Naive B cell (primary cell): Measurements from ENCODE around the gene C1QL2. TPM values are rescaled to one million over a fixed set of nuclear protein-coding genes. Genes with fewer than 3 reads are reported as not detected.

Source experiments
- ATAC-seq, 2 donors: fragments of 150-1000 bp; cut with Tn5 transposase; 2 replicates each; pipeline ENCODE4 v1.10.0; 2021; ENCODE audit warnings: low read depth in 2 of 2, mild to moderate bottlenecking in 2 of 2, moderate library complexity in 2 of 2
- DNase-seq: peaks from one replicate; pipeline ENCODE4 v3.0.0; 2022
- H3K27ac Mint-ChIP-seq, 6 donors: one replicate each; pipeline ENCODE4 v1.8.0; 2020 to 2022; ENCODE audit warnings: mild to moderate bottlenecking in 6 of 6, mixed read lengths in 6 of 6, moderate library complexity in 5 of 6, inconsistent platforms in 2 of 6
- H3K27me3 Mint-ChIP-seq, 3 donors: one replicate each; pipeline ENCODE4 v1.8.0; 2021 to 2022; ENCODE audit warnings: mixed read lengths in 3 of 3, mild to moderate bottlenecking in 1 of 3
- H3K36me3 Mint-ChIP-seq, 2 donors: one replicate each; pipeline ENCODE4 v1.8.0; 2020 to 2022; ENCODE audit warnings: mixed read lengths in 2 of 2, inconsistent platforms in 1 of 2, mild to moderate bottlenecking in 1 of 2
- H3K4me1 Mint-ChIP-seq, 3 donors: one replicate each; pipeline ENCODE4 v1.8.0; 2020 to 2022; ENCODE audit warnings: mixed read lengths in 3 of 3, inconsistent platforms in 1 of 3, mild to moderate bottlenecking in 1 of 3, moderate library complexity in 1 of 3
- H3K4me3 Mint-ChIP-seq, 8 donors: one replicate each; pipeline ENCODE4 v1.8.0; 2020 to 2022; ENCODE audit warnings: mild to moderate bottlenecking in 8 of 8, mixed read lengths in 8 of 8, moderate library complexity in 8 of 8, inconsistent platforms in 2 of 8
- H3K9me3 Mint-ChIP-seq, 7 donors: one replicate each; pipeline ENCODE4 v1.8.0; 2020 to 2022; ENCODE audit warnings: mixed read lengths in 7 of 7, mild to moderate bottlenecking in 5 of 7, inconsistent platforms in 2 of 7, moderate library complexity in 1 of 7
- polyA plus RNA-seq, 6 donors: library from polyadenylated mRNA; unstranded; fragments of 300-500 nt; fragmentation: Illumina TruSeq; gene quantifications; one replicate each; pipeline ENCODE4 v1.2.3, GENCODE V29; 2021; ENCODE audit warnings: low read depth in 6 of 6

The C1QL2 gene
- polyA plus RNA-seq, 6 donors from 2014 or later = not detected

GRCh38 chr2:119195001-119195400 lies 36.5 kb upstream of the C1QL2 start:
- Mint-ChIP-seq H3K4me3 (no peak overlapping the region), H3K9me3 (peaks cover 0 to 4% (median 0%) of the 10 kb centered on the region in 7 donors), H3K27me3 (peaks cover 28 to 66% (median 47%) of the 10 kb centered on the region in 3 donors), H3K27ac (peak overlapping the region in 1 of 6 donors; percentile 53), H3K4me1 (peaks cover 0 to 2% (median 0%) of the 10 kb centered on the region in 3 donors), H3K36me3 (no peaks in the 10 kb centered on the region)
- DNase-seq (no peak), ATAC-seq (no peak)

DNA sequence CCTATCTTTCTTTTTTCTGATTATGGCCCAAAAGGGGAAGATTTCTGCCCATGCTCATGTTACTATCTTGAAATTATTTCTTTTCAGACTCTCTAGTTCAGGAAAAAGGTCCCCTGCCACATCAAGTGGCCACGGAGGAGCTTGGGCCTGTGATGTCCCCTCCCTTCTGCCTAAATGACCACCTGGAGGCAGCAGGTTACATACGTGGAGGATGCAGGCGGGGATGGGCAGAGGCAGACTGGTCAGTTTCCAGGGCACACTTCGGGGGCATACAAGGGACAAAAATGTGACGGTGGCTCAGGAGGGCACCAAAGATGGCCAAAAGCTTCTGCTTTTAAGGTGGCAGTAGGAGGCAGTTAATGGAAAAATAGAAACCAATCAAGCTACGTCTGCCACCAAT lies 34.3 kb upstream of the C1QL2 start:
- no peak overlapping the region for H3K4me3 Mint-ChIP-seq
- no peak overlapping the region for H3K27ac Mint-ChIP-seq
- ATAC-seq (no peak), DNase-seq (no peak)
- peaks cover 0 to 2% (median 0%) of the 10 kb centered on the region in 3 donors for H3K4me1 Mint-ChIP-seq
- H3K27me3 Mint-ChIP-seq = peaks cover 22 to 52% (median 42%) of the 10 kb centered on the region in 3 donors
- no peaks in the 10 kb centered on the region for H3K36me3 Mint-ChIP-seq
- peaks cover 0 to 4% (median 0%) of the 10 kb centered on the region in 7 donors for H3K9me3 Mint-ChIP-seq

DNA sequence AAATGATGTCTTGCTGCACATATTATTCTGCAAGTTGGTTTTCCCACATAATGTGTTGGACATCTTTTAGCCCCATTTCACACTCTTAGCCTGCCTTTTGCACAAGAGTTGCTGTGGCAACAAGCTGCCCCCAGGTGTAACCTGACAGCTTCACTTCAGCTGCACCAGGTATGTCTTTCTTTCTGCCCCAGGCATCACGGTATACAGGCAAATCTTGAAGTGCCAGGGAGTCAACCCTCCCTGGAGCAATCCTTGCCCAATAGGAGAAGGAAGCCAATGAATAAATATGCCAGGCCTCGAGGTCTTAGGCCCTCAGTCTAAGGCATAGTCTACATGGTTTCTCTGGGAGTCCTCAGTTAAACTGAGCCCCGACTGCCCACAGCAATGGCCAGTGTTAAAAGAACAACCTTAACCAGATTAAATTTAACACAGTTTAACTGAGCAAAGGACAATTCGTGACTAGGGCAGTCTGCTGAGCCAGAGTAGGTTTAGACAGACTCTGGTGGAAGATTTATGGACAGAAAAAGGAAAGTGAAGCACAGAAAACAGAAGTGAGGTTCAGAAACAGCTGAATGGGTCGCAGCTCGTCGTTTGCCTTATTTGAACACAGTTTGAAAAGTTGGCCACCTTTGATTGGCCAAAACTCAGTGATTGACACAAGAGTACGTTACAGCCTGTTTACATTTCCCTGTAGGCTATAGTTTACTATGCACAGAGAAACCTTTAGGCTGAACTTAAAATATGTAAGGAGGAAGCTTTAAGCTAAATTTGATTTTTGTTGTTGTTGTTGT lies 32.0 kb upstream of the C1QL2 start:
- ATAC-seq = no peak
- DNase-seq = no peak
- H3K9me3 Mint-ChIP-seq = peaks cover 0 to 4% (median 0%) of the 10 kb centered on the region in 7 donors
- peaks cover 0 to 2% (median 0%) of the 10 kb centered on the region in 3 donors for H3K4me1 Mint-ChIP-seq
- no peaks in the 10 kb centered on the region for H3K36me3 Mint-ChIP-seq
- H3K4me3 Mint-ChIP-seq = no peak overlapping the region
- H3K27me3 Mint-ChIP-seq = peaks cover 7 to 53% (median 39%) of the 10 kb centered on the region in 3 donors
- H3K27ac Mint-ChIP-seq = peak overlapping the region in 1 of 6 donors; percentile 9

- no peak overlapping the region for H3K27ac Mint-ChIP-seq
- DNase-seq (no peak), ATAC-seq (no peak)
- H3K27me3 Mint-ChIP-seq = peaks cover 0 to 16% (median 9%) of the 10 kb centered on the region in 3 donors
- H3K4me3 Mint-ChIP-seq = no peak overlapping the region
- H3K4me1 Mint-ChIP-seq = no peaks in the 10 kb centered on the region
- H3K36me3 Mint-ChIP-seq = no peaks in the 10 kb centered on the region
- H3K9me3 Mint-ChIP-seq = no peaks in the 10 kb centered on the region
These were observed 26.0 kb upstream of the C1QL2 start for GRCh38 chr2:119184512-119184911.

DNA sequence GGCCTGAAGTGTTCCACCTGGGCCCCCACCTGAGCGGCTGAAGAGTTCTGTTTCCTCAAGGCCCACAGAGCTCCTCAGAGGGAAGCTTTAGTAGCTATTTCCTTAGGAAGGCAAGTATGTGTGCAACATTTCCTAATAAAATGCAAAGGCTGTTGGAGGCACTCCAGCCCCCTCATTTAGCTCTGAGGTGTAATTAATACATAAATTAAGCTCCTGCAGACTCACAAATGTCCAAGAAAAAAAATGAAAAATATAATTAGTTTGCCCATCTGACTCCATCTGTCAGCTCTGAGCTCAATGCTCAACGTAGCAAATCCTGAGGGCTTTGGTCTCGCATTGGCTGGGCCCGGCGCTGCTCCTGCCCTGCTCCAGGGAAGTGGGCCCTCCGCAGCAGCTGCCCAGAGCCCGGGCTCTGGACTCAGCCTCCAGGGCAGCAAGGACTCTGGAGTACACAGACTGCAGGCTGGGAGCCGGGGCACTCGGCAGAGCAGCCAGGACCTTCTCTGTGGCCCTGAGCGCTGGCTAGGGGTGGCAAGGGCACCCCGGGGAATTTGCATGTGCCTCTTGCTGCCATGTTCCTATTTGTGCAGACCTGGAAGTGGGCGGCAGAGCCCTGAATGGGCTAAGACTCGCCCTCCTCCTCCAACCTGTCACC lies 23.4 kb upstream of the C1QL2 start:
- H3K27ac Mint-ChIP-seq = no peak overlapping the region
- H3K36me3 Mint-ChIP-seq = no peaks in the 10 kb centered on the region
- no peak overlapping the region for H3K4me3 Mint-ChIP-seq
- H3K4me1 Mint-ChIP-seq = no peaks in the 10 kb centered on the region
- DNase-seq = no peak
- H3K9me3 Mint-ChIP-seq = no peaks in the 10 kb centered on the region
- ATAC-seq = no peak
- H3K27me3 Mint-ChIP-seq = peaks cover 0 to 12% (median 9%) of the 10 kb centered on the region in 3 donors

DNA sequence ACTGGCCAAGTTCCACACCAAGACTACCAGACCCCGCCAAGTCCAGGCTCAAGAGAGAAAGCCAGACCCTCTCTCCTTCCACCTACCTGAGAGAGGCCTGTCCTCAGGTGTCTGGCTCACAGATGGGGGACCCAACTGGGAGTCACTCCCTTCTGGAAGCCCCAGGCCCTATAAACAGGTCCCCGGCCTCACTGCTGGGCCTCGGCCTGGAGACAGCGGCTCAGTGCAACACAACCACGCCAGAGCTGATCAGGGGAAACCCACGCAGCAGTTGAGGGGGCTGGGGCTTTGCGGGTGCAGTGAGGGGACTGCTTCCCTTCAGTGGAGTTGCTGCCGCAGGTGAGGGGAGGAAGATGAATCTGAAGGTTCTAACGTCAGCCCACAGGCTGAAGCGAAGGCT lies 22.8 kb upstream of the C1QL2 start:
- Mint-ChIP-seq H3K4me3 (no peak overlapping the region), H3K36me3 (no peaks in the 10 kb centered on the region)

DNA sequence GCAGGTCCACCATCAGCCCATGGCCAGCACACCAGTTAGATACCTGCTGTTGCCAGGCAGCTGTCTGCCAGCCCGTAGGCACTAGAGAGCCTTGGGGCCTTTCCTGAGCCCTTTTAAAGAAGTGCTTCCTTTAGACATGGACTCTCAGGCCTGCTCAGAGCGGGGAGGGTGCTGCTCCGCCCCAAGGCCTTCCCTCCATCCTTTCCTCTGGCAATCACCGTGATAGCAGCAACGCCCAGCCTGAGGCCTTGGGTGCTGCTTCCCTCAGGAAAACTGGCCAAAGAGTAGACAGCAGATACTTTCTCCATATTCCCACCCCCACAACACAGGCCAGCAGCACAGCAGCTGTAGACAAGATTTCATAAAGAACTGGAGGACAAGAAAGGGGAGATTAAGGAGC lies 22.3 kb upstream of the C1QL2 start:
- Mint-ChIP-seq H3K36me3 (no peaks in the 10 kb centered on the region), H3K27me3 (peaks cover 0 to 7% (median 1%) of the 10 kb centered on the region in 3 donors), H3K9me3 (no peaks in the 10 kb centered on the region), H3K27ac (no peak overlapping the region), H3K4me1 (no peaks in the 10 kb centered on the region), H3K4me3 (peak overlapping the region in 1 of 8 donors; percentile 23)
- DNase-seq (no peak), ATAC-seq (no peak)

More for the DNA sequence above, 22.8 kb upstream of the C1QL2 start:
- ATAC-seq = no peak
- H3K4me1 Mint-ChIP-seq = no peaks in the 10 kb centered on the region
- no peak for DNase-seq
- H3K27me3 Mint-ChIP-seq = peaks cover 0 to 10% (median 6%) of the 10 kb centered on the region in 3 donors
- no peak overlapping the region for H3K27ac Mint-ChIP-seq
- H3K9me3 Mint-ChIP-seq = no peaks in the 10 kb centered on the region

GRCh38 chr2:119179991-119180390 lies 21.4 kb upstream of the C1QL2 start:
- ATAC-seq = no peak
- no peak for DNase-seq
- no peak overlapping the region for H3K4me3 Mint-ChIP-seq
- H3K27me3 Mint-ChIP-seq = peaks cover 0 to 7% (median 0%) of the 10 kb centered on the region in 3 donors
- no peaks in the 10 kb centered on the region for H3K9me3 Mint-ChIP-seq
- H3K4me1 Mint-ChIP-seq = no peaks in the 10 kb centered on the region
- H3K27ac Mint-ChIP-seq = peak overlapping the region in 1 of 6 donors; percentile 78
- H3K36me3 Mint-ChIP-seq = no peaks in the 10 kb centered on the region

- Mint-ChIP-seq H3K27me3 (peaks cover 0 to 3% (median 0%) of the 10 kb centered on the region in 3 donors), H3K4me1 (no peaks in the 10 kb centered on the region), H3K27ac (no peak overlapping the region), H3K4me3 (no peak overlapping the region), H3K36me3 (no peaks in the 10 kb centered on the region), H3K9me3 (no peaks in the 10 kb centered on the region)
- no peak for ATAC-seq
- no peak for DNase-seq
These were observed 20.7 kb upstream of the C1QL2 start for GRCh38 chr2:119179202-119179601.

DNA sequence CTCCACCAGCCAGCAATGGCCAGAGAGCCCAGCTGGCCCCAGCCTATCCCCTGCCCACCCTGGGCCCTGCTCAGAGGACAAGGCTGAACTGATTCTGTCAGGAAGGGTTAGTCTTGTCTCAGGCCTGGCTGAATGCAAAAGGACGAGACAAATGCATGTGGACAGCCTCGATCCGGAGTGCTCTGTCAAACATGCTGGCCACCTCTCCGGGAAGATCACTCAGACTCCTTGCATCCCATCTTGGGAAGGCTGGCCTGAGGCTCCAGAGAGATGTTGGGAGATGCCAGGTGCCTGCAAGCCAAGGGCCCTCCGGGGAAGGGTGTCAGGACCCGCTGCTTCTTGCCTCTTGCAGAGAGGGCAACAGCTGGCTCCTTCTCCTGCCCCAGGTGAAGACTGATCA lies 20.2 kb upstream of the C1QL2 start:
- no peak overlapping the region for H3K4me3 Mint-ChIP-seq
- no peaks in the 10 kb centered on the region for H3K36me3 Mint-ChIP-seq
- H3K27ac Mint-ChIP-seq = no peak overlapping the region
- DNase-seq (no peak), ATAC-seq (no peak)
- no peaks in the 10 kb centered on the region for H3K4me1 Mint-ChIP-seq
- no peaks in the 10 kb centered on the region for H3K27me3 Mint-ChIP-seq
- H3K9me3 Mint-ChIP-seq = no peaks in the 10 kb centered on the region

DNA sequence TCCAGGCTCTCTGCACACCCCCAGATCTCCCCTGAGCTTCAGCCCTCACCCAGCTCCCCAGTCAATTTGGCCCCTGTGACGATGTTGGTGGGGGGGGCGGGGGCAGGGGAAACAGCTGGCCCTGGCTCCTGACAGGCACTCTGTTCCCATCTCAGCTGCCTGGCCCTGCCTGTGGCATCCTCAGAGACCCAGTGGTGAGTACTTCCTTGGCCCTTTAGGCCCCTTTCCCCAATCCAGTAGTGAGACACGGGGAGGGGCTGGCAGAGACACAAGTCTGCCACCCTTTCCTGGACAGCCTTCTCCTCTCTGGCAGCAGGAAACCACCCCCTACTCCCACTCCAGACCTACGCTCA lies 19.3 kb upstream of the C1QL2 start:
- DNase-seq (no peak), ATAC-seq (no peak)
- Mint-ChIP-seq H3K9me3 (no peaks in the 10 kb centered on the region), H3K27ac (no peak overlapping the region), H3K27me3 (no peaks in the 10 kb centered on the region), H3K36me3 (no peaks in the 10 kb centered on the region), H3K4me3 (peak overlapping the region in 1 of 8 donors; percentile 57), H3K4me1 (no peaks in the 10 kb centered on the region)

DNA sequence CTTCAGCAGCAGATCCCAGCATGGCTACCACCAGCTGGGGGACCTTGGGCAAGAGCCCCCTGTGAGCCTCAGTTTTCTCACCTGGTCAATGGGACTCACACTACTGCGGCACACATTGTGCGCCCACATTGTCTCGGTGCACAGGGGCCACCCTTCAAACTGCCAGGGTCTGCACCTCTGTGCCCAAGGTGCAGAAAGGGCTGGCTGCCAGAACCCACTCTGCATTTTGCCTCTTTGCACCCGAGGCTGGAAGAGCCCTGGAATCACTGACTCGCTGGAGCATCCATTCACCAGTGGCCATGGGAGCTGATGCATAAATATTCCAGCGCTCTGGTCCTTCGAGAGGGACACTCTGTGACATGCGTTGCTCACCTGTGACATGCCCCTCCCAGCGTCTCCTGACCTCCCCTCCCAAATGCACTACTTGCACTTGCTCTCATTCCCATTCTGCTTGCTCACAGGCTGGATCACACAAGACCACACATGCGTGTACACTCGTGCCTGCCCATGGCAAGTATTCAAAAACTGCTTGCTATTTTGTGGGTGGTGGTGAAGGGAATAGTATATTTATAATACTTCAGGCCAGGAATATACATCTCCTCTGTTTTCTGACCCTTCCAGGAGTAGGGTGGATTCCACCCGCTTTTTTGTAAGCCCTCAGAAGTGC lies 18.8 kb upstream of the C1QL2 start:
- H3K9me3 Mint-ChIP-seq = no peaks in the 10 kb centered on the region
- H3K36me3 Mint-ChIP-seq = no peaks in the 10 kb centered on the region
- ATAC-seq (no peak), DNase-seq (no peak)
- H3K27me3 Mint-ChIP-seq = no peaks in the 10 kb centered on the region
- no peak overlapping the region for H3K27ac Mint-ChIP-seq
- no peak overlapping the region for H3K4me3 Mint-ChIP-seq
- no peaks in the 10 kb centered on the region for H3K4me1 Mint-ChIP-seq

DNA sequence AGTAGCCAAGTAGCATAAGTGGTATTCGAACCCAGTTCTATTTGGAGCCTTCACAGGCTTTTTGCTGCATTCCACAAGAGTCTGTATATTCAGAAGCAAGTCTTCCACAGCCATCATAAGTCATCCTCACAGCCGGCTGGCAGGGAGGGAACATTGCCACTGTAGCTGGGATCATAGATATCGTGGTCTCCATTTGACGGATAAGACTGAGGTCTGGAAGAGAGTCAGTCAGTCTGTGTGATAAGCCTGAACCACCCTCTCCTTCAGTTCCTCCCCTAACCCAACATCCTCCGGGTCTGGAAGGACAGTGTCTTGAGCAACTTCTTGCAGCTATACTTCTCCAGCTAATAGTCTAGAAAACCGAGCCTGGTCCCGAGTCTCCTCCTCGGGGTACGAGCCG lies 17.0 kb upstream of the C1QL2 start:
- Mint-ChIP-seq H3K4me3 (no peak overlapping the region), H3K27me3 (peaks cover 0 to 2% (median 0%) of the 10 kb centered on the region in 3 donors), H3K27ac (no peak overlapping the region), H3K36me3 (no peaks in the 10 kb centered on the region), H3K9me3 (no peaks in the 10 kb centered on the region), H3K4me1 (no peaks in the 10 kb centered on the region)
- ATAC-seq = no peak
- DNase-seq = no peak

DNA sequence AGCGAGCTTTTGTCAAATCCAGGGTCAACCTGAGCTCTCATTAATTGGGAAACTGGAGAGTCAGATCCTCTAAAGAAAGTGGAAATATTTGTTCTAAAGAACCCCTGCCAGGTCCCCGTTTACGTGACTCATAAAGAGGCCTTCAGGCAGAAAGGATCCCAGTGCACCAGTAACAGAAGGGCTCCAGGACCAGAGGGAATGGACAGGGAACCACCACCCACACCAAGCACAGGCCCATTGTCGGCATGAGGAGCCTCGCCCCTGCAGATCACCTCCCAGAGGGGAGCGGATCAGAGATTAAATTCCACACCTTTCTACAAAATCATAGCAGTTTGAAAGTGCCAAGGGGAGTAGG lies 16.4 kb upstream of the C1QL2 start:
- Mint-ChIP-seq H3K36me3 (no peaks in the 10 kb centered on the region), H3K9me3 (no peaks in the 10 kb centered on the region), H3K4me3 (no peak overlapping the region), H3K27me3 (peaks cover 0 to 6% (median 0%) of the 10 kb centered on the region in 3 donors), H3K4me1 (no peaks in the 10 kb centered on the region), H3K27ac (no peak overlapping the region)
- ATAC-seq (no peak), DNase-seq (no peak)
